GM23338 (cell line): ENCODE results near the gene RASGRF2. TPM values are rescaled to one million over a fixed set of nuclear protein-coding genes. Genes with fewer than 3 reads are reported as not detected.
A peak's percentile ranks its signal among the peaks of the same experiment; 100 is the strongest.

Source experiments
- ATAC-seq: fragments of 200-7000 bp; cut with Tn5 transposase; 3 replicates; pipeline ENCODE4 v1.9.1; 2020
- DNase-seq: peaks from one replicate; pipeline ENCODE4 v3.0.0-alpha.2; 2015; ENCODE audit warnings: low spot score
- H2AFZ ChIP-seq: fragments of 200-600 bp; sonication (generic); 2 replicates; pipeline ENCODE4 v1.8.0; 2016; ENCODE audit warnings: antibody characterized with exemption, mild to moderate bottlenecking, moderate library complexity
- H3F3A ChIP-seq: fragments of 200-600 bp; sonication (generic); replicated peaks from 2 replicates; pipeline ENCODE4 v1.8.0; 2017; ENCODE audit warnings: antibody characterized with exemption, mixed run types, low read depth
- H3K27ac ChIP-seq: fragments of 200-600 bp; sonication (generic); 2 replicates; pipeline ENCODE4 v1.6.1; 2016; ENCODE audit warnings: low read depth
- H3K27me3 ChIP-seq: fragments of 200-600 bp; sonication (generic); 2 replicates; pipeline ENCODE4 v1.8.0; 2016; ENCODE audit warnings: mild to moderate bottlenecking, mixed run types, moderate library complexity; ENCODE audit not compliant: insufficient read depth
- H3K36me3 ChIP-seq: fragments of 200-600 bp; sonication (generic); 2 replicates; pipeline ENCODE4 v1.8.0; 2016; ENCODE audit warnings: mild to moderate bottlenecking; ENCODE audit not compliant: insufficient read depth
- H3K4me1 ChIP-seq: fragments of 200-600 bp; sonication (generic); 2 replicates; pipeline ENCODE4 v1.8.0; 2016; ENCODE audit warnings: mild to moderate bottlenecking, moderate library complexity; ENCODE audit not compliant: insufficient read depth
- H3K4me2 ChIP-seq: fragments of 200-600 bp; sonication (generic); 2 replicates; pipeline ENCODE4 v1.7.1; 2017; ENCODE audit warnings: mixed run types
- H3K4me3 ChIP-seq: fragments of 200-600 bp; sonication (generic); 2 replicates; pipeline ENCODE4 v1.6.1; 2016; ENCODE audit warnings: mixed run types
- H3K79me2 ChIP-seq: fragments of 200-600 bp; sonication (generic); replicated peaks from 2 replicates; pipeline ENCODE4 v1.8.0; 2017; ENCODE audit warnings: mild to moderate bottlenecking; ENCODE audit not compliant: insufficient read depth
- H3K9me2 ChIP-seq: fragments of 200-600 bp; sonication (generic); 2 replicates; pipeline ENCODE4 v1.8.0; 2017; ENCODE audit not compliant: insufficient read depth
- H4K20me1 ChIP-seq: fragments of 200-600 bp; sonication (generic); replicated peaks from 2 replicates; pipeline ENCODE4 v1.8.0; 2017; ENCODE audit warnings: mild to moderate bottlenecking; ENCODE audit not compliant: insufficient read depth
- H3K27ac Mint-ChIP-seq: 2 replicates; pipeline ENCODE4 v1.8.0; 2020; ENCODE audit warnings: inconsistent platforms, mild to moderate bottlenecking, moderate library complexity, mixed read lengths
- H3K27me3 Mint-ChIP-seq: 3 replicates; pipeline ENCODE4 v1.8.0; 2022; ENCODE audit warnings: low read depth, mild to moderate bottlenecking, moderate library complexity, mixed read lengths, inconsistent platforms; ENCODE audit not compliant: insufficient read depth, poor library complexity
- H3K36me3 Mint-ChIP-seq: 3 replicates; pipeline ENCODE4 v1.8.0; 2021; ENCODE audit warnings: low read depth, mild to moderate bottlenecking, inconsistent platforms, moderate library complexity, mixed read lengths
- H3K4me1 Mint-ChIP-seq: 3 replicates; pipeline ENCODE4 v1.8.0; 2020; ENCODE audit warnings: mild to moderate bottlenecking, inconsistent platforms, mixed read lengths
- H3K4me3 Mint-ChIP-seq: 3 replicates; pipeline ENCODE4 v1.8.0; 2021; ENCODE audit warnings: moderate library complexity, mild to moderate bottlenecking, inconsistent platforms, mixed read lengths
- H3K9me3 Mint-ChIP-seq: 3 replicates; pipeline ENCODE4 v1.8.0; 2020; ENCODE audit warnings: moderate library complexity, mild to moderate bottlenecking, inconsistent platforms, mixed read lengths
- CREB1 ChIP-seq: fragments of 250-450 bp; sonication (Bioruptor Pico); IDR thresholded peaks from 2 replicates; pipeline ENCODE4 v1.5.0; 2020; ENCODE audit warnings: low read depth, mild to moderate bottlenecking, moderate library complexity
- ETS1 ChIP-seq: IDR thresholded peaks from 2 replicates; pipeline ENCODE4 v1.6.1; 2016; ENCODE audit warnings: antibody characterized with exemption
- EZH2phosphoT487 ChIP-seq: fragments of 200-600 bp; sonication (generic); IDR thresholded peaks from one replicate; pipeline ENCODE4 v1.8.1; 2018; ENCODE audit warnings: antibody characterized with exemption; ENCODE audit not compliant: unreplicated experiment
- NANOG ChIP-seq: IDR thresholded peaks from 2 replicates; pipeline ENCODE4 v1.6.1; 2016; ENCODE audit warnings: antibody characterized with exemption, borderline replicate concordance
- POLR2AphosphoS5 ChIP-seq: IDR thresholded peaks from 2 replicates; pipeline ENCODE4 v1.6.1; 2016; ENCODE audit warnings: antibody characterized with exemption, low read depth
- REST ChIP-seq: IDR thresholded peaks from one replicate; pipeline ENCODE4 v1.6.1; 2018; ENCODE audit warnings: antibody characterized with exemption; ENCODE audit not compliant: unreplicated experiment
- STAT1 ChIP-seq: IDR thresholded peaks from one replicate; pipeline ENCODE4 v1.6.1; 2016; ENCODE audit warnings: antibody characterized with exemption; ENCODE audit not compliant: unreplicated experiment
- ZNF114 ChIP-seq: fragments of 250-450 bp; sonication (Bioruptor Pico); IDR thresholded peaks from 2 replicates; pipeline ENCODE4 v1.5.0; 2020; ENCODE audit warnings: mild to moderate bottlenecking, moderate library complexity
- ZNF331 ChIP-seq: fragments of 250-450 bp; sonication (Bioruptor Pico); IDR thresholded peaks from 2 replicates; pipeline ENCODE4 v1.5.0; 2020; ENCODE audit warnings: low read depth, mild to moderate bottlenecking, moderate library complexity
- ZNF462 ChIP-seq: fragments of 250-450 bp; sonication (Bioruptor Pico); IDR thresholded peaks from 2 replicates; pipeline ENCODE4 v1.5.0; 2020; ENCODE audit warnings: mild to moderate bottlenecking, moderate library complexity
- polyA plus RNA-seq: library from polyadenylated mRNA; unstranded; fragments of >200 nt; fragmentation: Nextera tagmentation; extraction: Ambion mirVana; gene quantifications from 2 replicates; pipeline ENCODE4 v1.2.1, GENCODE V29; 2016
- total RNA-seq: library from RNA; depleted of rRNA; stranded (reverse); fragments of >200 nt; shearing (Covaris generic); gene quantifications from 2 replicates; pipeline ENCODE4 v1.2.3, GENCODE V29; 2014

Gene RASGRF2
- total and polyA plus RNA-seq, 2 experiments from 2014 or later, result 5.0 to 19.2 TPM

- Histone ChIP-seq H4K20me1 (no peaks in the 10 kb centered on the region), H3K9me2 (peaks cover 9% of the 10 kb centered on the region; the same call in 1 of the 2 replicates), H3F3A (peaks cover 7% of the 10 kb centered on the region; the same call in 1 of the 2 replicates), H3K4me2 (peak overlapping the region; percentile 67), H3K27ac (peak overlapping the region; percentile 93), H3K79me2 (peaks cover 12% of the 10 kb centered on the region), H3K36me3 (no peaks in the 10 kb centered on the region), H3K4me3 (peak overlapping the region; percentile 32; the same call in 1 of the 2 replicates), H2AFZ (no peak overlapping the region), H3K4me1 (peaks cover 44% of the 10 kb centered on the region), H3K27me3 (peaks cover 21% of the 10 kb centered on the region)
- Mint-ChIP-seq H3K4me3 (peak overlapping the region; percentile 13; the same call in 2 of the 3 replicates), H3K27me3 (peaks cover 21% of the 10 kb centered on the region), H3K4me1 (peaks cover 51% of the 10 kb centered on the region), H3K36me3 (peaks cover 5% of the 10 kb centered on the region; the same call in 1 of the 3 replicates), H3K9me3 (peaks cover 5% of the 10 kb centered on the region; the same call in 1 of the 3 replicates), H3K27ac (peak overlapping the region; percentile 84)
- ATAC-seq (peak; percentile 35), DNase-seq (peak; percentile 86)
- TF ChIP-seq ETS1 (no peak), ZNF114 (no peak), EZH2phosphoT487 (no peak), ZNF462 (CRISPR knock-in tag) (peak; percentile 80), CREB1 (no peak), NANOG (peak; percentile 96), STAT1 (no peak), POLR2AphosphoS5 (no peak), REST (no peak), ZNF331 (no peak)
Measured at GRCh38 chr5:80957031-80957761, 3.0 kb upstream of the RASGRF2 start.
